GM18526 (cell line): Measurements from ENCODE around the gene CCDC85C.

Experiments used
- POLR2A ChIP-seq: IDR thresholded peaks from 3 replicates; pipeline ENCODE4 v1.6.1; 2011; ENCODE audit not compliant: insufficient read length; ENCODE audit errors: extremely low read depth

Gene CCDC85C

GRCh38 chr14:99478128-99478527 lies 125.9 kb downstream of the CCDC85C start:
- TF ChIP-seq POLR2A, result no peak

DNA sequence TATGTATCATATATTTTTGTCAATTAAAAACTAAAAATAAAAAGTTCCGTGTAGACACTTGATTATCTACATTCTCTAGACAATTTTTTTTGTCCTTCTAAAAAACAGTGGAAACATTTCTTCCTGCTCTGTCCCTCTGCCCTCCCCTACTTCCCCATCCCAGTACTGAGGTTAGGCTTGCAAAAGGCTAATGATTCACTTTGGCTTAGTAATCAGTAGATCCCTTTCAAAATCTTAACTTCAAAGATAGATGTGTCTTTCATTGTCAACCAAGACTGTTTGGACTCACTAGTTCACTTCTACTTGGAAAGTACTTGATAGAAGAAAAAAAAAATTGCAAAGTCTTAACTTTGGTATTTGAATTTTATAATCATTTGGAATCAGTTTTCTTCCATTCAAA lies 127.1 kb downstream of the CCDC85C start:
- TF ChIP-seq POLR2A, result no peak

GRCh38 chr14:99475660-99476059 lies 128.3 kb downstream of the CCDC85C start:
- no peak for TF ChIP-seq POLR2A

DNA sequence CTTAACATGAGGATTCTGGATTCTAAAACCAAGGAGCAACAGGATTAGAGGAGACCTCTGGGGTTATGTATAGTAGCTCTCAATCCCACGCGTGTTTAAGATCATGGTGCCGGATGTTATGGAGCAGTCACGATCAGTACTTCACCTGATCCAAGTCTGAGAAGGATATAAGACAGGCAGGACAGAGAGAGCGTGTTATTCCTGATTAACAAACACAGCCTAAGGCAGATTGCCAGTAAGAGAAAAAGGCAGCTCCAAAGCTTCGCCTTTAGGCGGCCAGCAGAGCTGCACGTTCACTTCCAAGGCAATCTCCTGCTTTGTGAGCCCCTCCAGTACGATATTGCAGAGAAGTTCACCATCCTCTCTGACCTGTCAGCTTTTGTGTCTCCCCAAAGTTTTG lies 128.8 kb downstream of the CCDC85C start:
- no peak for TF ChIP-seq POLR2A

DNA sequence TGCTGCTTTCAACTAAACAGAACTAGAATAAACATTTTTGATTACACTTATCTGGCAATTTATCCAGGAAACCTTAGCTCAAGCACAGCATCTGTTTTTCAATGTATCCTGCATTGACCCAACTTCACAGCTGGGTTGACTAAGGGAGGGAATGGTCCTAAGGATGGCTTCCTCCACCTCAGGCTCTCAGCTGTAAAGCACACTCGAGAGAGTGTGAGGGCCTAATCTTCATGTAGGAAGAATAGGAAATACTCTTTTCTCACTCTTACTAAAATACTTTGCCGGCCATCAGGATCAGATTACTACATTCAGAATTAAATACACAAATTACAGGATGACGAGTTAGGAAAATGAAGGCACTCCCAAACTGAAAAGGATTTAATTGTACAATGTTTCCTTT lies 130.5 kb downstream of the CCDC85C start:
- no peak for TF ChIP-seq POLR2A

- no peak for TF ChIP-seq POLR2A
These were observed 131.1 kb downstream of the CCDC85C start for GRCh38 chr14:99472937-99473336.

DNA sequence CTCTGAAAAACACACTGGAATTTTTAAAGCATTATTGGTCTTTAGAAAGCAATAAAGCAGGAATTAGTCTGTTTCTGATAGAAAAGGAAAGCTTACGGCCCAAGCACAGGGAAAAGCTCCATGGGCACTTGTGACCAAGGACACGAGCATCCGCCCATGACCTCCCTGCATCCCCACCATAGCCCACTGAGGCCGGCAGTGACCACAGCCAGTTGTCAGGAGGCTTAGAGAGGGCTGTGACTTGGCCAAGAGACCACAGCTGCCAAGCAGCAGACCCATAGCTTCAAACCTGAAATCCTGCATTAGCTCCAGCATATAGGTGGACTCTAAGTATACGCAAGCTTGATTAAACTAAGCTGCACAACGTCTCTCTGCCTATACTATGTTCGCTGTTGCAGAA lies 132.3 kb downstream of the CCDC85C start:
- TF ChIP-seq POLR2A, result no peak

DNA sequence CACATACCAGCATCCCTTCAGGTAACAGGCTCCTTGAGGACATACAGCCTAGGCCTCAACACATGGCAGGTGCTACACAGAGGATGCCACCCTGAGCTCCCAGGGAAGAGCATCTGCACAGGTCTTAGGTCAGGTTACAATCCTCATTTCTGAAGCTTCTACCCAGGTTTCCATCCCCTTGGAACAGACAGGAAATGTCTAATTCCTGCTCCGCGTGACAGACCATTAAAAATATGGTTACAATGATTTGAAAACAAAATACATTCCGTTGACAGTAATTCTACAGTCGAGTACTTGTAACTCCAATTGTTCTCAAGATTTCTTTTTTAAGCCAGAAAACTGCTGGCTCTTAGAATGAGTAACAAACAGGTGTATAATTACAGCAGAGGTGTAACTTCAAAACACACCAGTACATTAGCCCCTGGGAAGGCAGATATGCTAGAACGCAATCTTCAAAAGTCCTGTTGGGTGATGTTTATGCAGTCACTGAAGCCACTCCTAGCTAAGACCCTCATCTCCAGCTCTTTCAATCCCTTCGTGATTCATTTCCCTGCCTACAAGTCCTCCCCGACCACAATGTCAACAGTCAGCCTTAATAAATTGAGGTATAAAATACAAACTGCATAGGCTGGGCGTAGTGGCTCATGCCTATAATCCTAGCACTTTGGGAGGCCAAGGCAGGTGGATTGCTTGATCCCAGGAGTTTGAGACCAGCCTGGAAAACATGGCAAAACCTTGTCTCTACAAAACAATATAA lies 135.0 kb downstream of the CCDC85C start:
- TF ChIP-seq POLR2A, result no peak

DNA sequence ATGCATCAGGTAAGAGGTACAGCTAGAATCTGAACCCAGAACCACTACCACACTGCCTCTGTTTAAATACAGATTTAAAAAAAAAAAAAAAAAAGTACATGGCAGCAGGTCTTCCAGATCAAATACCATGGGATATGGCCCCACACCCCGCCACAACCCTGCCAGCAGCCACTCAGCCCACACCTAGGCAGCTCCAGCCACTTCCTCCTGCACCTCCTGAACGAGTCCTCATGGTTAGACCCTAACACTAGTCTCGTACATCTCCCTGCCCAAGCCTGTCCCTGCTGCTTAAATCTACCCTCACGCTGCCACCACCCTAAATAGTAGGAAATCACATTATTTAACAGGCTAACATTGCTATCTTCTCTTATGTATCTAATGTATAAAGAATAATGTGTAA lies 135.9 kb downstream of the CCDC85C start:
- TF ChIP-seq POLR2A, result no peak

GRCh38 chr14:99467336-99468078 lies 136.5 kb downstream of the CCDC85C start:
- TF ChIP-seq POLR2A, result no peak

- TF ChIP-seq POLR2A, result no peak
These were observed 137.2 kb downstream of the CCDC85C start for GRCh38 chr14:99466758-99467157.

- no peak for TF ChIP-seq POLR2A
These were observed 138.7 kb downstream of the CCDC85C start for GRCh38 chr14:99465288-99465687.

DNA sequence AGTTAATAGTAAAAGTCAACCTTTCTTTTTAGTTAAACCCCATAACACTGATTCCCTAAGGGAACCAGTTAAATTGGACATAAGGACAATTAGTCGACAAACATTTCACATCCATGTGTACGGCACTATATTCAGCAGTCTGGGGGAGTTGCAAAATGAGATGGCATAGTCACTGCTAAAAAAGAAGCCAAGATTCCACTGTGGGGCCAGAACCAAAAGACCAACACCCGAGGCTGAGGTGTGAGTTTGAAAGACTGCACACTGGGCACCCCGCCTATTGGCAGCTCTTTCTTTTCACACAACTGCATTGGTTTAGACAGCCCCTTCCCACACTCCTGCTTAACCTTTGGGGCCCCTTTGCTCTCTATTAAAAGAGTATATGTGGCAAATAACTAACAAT lies 140.0 kb downstream of the CCDC85C start:
- TF ChIP-seq POLR2A, result no peak

GRCh38 chr14:99462210-99462609 lies 141.8 kb downstream of the CCDC85C start:
- TF ChIP-seq POLR2A, result no peak

GRCh38 chr14:99461411-99462085 lies 142.5 kb downstream of the CCDC85C start:
- no peak for TF ChIP-seq POLR2A

- TF ChIP-seq POLR2A, result no peak
These were observed 143.2 kb downstream of the CCDC85C start for GRCh38 chr14:99460793-99461192.

DNA sequence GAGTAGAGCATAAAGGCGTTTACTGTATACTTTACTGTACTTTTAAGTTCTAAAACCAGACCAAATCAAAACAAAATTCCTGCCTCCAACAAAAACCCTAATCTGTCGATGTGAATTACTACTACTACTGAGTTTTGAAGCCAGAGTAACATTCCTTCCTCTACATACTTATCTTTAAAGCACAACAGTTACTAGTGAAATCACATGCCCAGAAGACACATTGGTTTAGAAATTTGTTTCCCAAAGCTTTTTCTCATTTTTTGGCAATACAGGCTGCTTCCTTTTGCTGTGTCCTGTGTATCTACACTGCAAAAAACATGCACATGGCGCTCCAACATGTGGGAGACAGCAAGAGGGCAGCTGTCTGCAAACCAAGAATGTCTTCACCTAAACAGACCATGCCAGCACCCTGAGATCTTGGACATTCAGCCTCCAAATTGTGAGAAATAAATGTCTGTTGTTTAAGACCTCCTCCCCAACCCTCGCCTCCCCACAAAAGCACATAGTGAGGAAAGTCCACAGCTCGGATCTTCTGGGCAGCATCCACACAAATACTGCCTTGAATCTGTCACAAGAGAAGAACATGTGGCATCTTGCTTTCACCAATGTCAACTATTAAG lies 144.4 kb downstream of the CCDC85C start:
- TF ChIP-seq POLR2A, result no peak
